Panc1 (cell line): ENCODE measurements around the gene USP17L26. TPM values are rescaled to one million over a fixed set of nuclear protein-coding genes. Genes with fewer than 3 reads are reported as not detected.
"Not testable (repeated sequence)": the region's sequence is repeated elsewhere in the genome, so short reads cannot be mapped to it uniquely, and the experiment has no call there.

Experiments
- ATAC-seq: fragments of 200-7000 bp; cut with Tn5 transposase; 2 replicates; pipeline ENCODE4 v1.9.1; 2020; ENCODE audit warnings: mild to moderate bottlenecking, moderate library complexity
- Bru-seq: library from RNA; stranded (reverse); fragments of 400-500 nt; gene quantifications from one replicate; lab custom pipeline; 2021; lab: Mats Ljungman, UMichigan
- BruChase-seq, 2 experiments: library from RNA; stranded (reverse); fragments of 400-500 nt; gene quantifications; one replicate each; lab custom pipeline; 2021; lab: Mats Ljungman, UMichigan
- BruUV-seq: library from RNA; stranded (reverse); fragments of 400-500 nt; replicated peaks from 2 replicates; lab custom pipeline; 2021; lab: Mats Ljungman, UMichigan
- CTCF ChIA-PET: fragments of 300-600 bp; sonication (Branson Sonifier 250); formaldehyde crosslinking; loops from one replicate; lab custom pipeline; 2022; ENCODE audit warnings: antibody characterized with exemption; lab: Charles Lee
- POLR2A ChIA-PET: fragments of 300-600 bp; sonication (Branson Sonifier 250); formaldehyde crosslinking; loops from one replicate; lab custom pipeline; 2022; ENCODE audit warnings: antibody characterized with exemption; lab: Charles Lee
- DNase-seq: peaks from one replicate; pipeline ENCODE4 v3.0.0-alpha.2; 2010; ENCODE audit warnings: low read depth, low spot score
- H3K27ac ChIP-seq: 2 replicates; pipeline ENCODE4 v1.5.1; 2011; ENCODE audit warnings: mild to moderate bottlenecking, low read length, inconsistent platforms
- H3K27me3 ChIP-seq: fragments of 200-500 bp; sonication (Bioruptor generic); 2 replicates; pipeline ENCODE4 v1.6.0; 2014; ENCODE audit warnings: low read length, inconsistent platforms; ENCODE audit not compliant: control insufficient read depth, insufficient read depth
- H3K36me3 ChIP-seq: fragments of 200-500 bp; sonication (Bioruptor generic); 2 replicates; pipeline ENCODE4 v1.5.1; 2014; ENCODE audit warnings: inconsistent platforms, mild to moderate bottlenecking, low read length, moderate library complexity; ENCODE audit not compliant: control insufficient read depth, insufficient read depth
- H3K4me1 ChIP-seq: 2 replicates; pipeline ENCODE4 v1.5.1; 2011; ENCODE audit warnings: inconsistent platforms, mild to moderate bottlenecking, low read length, moderate library complexity; ENCODE audit not compliant: control insufficient read depth, insufficient read depth
- H3K4me3 ChIP-seq, 2 experiments: 2 replicates each; pipeline ENCODE4 v1.5.1; 2011 to 2012; ENCODE audit warnings: low read depth in 2 of 2, low read length in 2 of 2, mild to moderate bottlenecking in 2 of 2, inconsistent platforms in 1 of 2, moderate library complexity in 1 of 2
- H3K9me3 ChIP-seq: fragments of 200-500 bp; sonication (Bioruptor generic); 2 replicates; pipeline ENCODE4 v1.5.1; 2014; ENCODE audit warnings: low read depth, mild to moderate bottlenecking, inconsistent platforms, low read length, moderate library complexity; ENCODE audit not compliant: control insufficient read depth, insufficient read depth
- in situ Hi-C: cut with HindIII; loops from 2 replicates; pipeline ENCODE4 v1.10.0; 2016; ENCODE audit warnings: low sequenced_read_pairs, low pct_unique_long_range_greater_than_20kb
- intact Hi-C: fragments of 100-400 bp; cut with micrococcal nuclease; formaldehyde crosslinking; loops from one replicate; pipeline ENCODE4 v1.10.0; 2022; ENCODE audit not compliant: unreplicated experiment
- long read RNA-seq: library from polyadenylated mRNA; unstranded; transcript quantifications from one replicate; pipeline ENCODE4 v2.0.0, GENCODE V29; 2021; ENCODE audit not compliant: unreplicated experiment
- polyA plus RNA-seq: library from polyadenylated mRNA; unstranded; fragments of >200 nt; gene quantifications from one replicate; pipeline ENCODE4 v1.2.1, GENCODE V29; 2012; ENCODE audit warnings: missing spikeins; ENCODE audit not compliant: insufficient read length
- total RNA-seq: library from RNA; stranded (reverse); gene quantifications from one replicate; pipeline ENCODE4 v1.2.1, GENCODE V29; 2021; ENCODE audit not compliant: unreplicated experiment

USP17L26 gene, protein sequence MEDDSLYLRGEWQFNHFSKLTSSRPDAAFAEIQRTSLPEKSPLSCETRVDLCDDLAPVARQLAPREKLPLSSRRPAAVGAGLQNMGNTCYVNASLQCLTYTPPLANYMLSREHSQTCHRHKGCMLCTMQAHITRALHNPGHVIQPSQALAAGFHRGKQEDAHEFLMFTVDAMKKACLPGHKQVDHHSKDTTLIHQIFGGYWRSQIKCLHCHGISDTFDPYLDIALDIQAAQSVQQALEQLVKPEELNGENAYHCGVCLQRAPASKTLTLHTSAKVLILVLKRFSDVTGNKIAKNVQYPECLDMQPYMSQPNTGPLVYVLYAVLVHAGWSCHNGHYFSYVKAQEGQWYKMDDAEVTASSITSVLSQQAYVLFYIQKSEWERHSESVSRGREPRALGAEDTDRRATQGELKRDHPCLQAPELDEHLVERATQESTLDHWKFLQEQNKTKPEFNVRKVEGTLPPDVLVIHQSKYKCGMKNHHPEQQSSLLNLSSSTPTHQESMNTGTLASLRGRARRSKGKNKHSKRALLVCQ
- total RNA-seq (not detected), Bru-seq, nascent RNA (not detected), BruChase-seq, experiment 1, labeled RNA remaining after a 2-hour chase (not detected), BruChase-seq, experiment 2, labeled RNA remaining after a 6-hour chase (not detected)
- polyA plus RNA-seq: not detected
- long read RNA-seq: 0 reads

DNA sequence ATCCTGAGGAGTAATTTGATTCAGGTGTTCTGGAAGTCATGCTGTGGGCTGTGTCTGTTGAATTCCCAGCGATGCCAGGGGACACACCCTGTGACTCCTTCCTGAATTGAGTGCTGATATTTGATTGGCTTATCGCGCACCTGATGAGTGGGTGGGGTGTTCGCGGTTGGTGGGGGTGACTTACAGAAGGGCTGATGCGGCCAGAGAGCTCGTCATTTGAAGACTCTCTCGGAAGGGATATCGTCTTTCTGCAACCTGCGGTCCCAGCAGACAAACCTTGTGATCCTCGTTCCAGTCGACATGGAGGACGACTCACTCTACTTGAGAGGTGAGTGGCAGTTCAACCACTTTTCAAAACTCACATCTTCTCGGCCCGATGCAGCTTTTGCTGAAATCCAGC, at the start of gene USP17L26:
TSS of gene USP17L26 (plus strand) at position 301 of the 400 bp plus-strand sequence. CDS start at position 301, 0 bp downstream.
- H3K4me1 ChIP-seq, H3K36me3 ChIP-seq, BruUV-seq, H3K27ac ChIP-seq, H3K27me3 ChIP-seq, H3K9me3 ChIP-seq, DNase-seq, POLR2A ChIA-PET, CTCF ChIA-PET, H3K4me3 ChIP-seq, in situ Hi-C loops, intact Hi-C loops, ATAC-seq: not testable (repeated sequence)

DNA sequence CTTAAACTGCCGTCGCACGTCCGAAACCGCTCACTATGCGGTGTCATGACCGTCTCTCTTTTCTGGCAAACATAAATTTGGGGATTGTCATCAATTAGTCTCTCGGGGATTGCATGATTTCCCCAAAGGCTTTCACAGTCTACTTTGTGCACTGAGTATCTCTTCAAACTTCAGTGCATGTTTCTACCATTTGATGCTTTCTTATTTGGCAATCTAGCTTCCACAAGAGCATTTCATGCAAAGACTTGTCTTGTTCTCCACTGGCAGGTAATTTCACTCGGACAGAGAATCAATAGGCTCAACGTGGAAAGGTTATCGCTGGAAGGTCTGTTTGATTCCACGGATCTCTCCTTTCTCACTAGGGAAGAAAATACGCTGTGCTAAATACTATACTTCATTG, 10.3 kb upstream of the USP17L26 start:
- in situ Hi-C loops, ATAC-seq, CTCF ChIA-PET: not testable (repeated sequence)

DNA sequence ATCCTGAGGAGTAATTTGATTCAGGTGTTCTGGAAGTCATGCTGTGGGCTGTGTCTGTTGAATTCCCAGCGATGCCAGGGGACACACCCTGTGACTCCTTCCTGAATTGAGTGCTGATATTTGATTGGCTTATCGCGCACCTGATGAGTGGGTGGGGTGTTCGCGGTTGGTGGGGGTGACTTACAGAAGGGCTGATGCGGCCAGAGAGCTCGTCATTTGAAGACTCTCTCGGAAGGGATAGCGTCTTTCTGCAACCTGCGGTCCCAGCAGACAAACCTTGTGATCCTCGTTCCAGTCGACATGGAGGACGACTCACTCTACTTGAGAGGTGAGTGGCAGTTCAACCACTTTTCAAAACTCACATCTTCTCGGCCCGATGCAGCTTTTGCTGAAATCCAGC, 9.6 kb upstream of the USP17L26 start, which contains the start of gene USP17L24:
TSS of gene USP17L24 (plus strand) at position 301 of the 400 bp plus-strand sequence. CDS start at position 301, 0 bp downstream.
- in situ Hi-C loops, intact Hi-C loops, BruUV-seq, H3K9me3 ChIP-seq, H3K27me3 ChIP-seq, H3K4me1 ChIP-seq, POLR2A ChIA-PET, H3K27ac ChIP-seq, DNase-seq, ATAC-seq, H3K4me3 ChIP-seq, CTCF ChIA-PET, H3K36me3 ChIP-seq: not testable (repeated sequence)

More for the DNA sequence above, 10.3 kb upstream of the USP17L26 start:
- H3K27me3 ChIP-seq, intact Hi-C loops, H3K4me1 ChIP-seq, DNase-seq, H3K27ac ChIP-seq, BruUV-seq, POLR2A ChIA-PET, H3K4me3 ChIP-seq, H3K36me3 ChIP-seq, H3K9me3 ChIP-seq: not testable (repeated sequence)

DNA sequence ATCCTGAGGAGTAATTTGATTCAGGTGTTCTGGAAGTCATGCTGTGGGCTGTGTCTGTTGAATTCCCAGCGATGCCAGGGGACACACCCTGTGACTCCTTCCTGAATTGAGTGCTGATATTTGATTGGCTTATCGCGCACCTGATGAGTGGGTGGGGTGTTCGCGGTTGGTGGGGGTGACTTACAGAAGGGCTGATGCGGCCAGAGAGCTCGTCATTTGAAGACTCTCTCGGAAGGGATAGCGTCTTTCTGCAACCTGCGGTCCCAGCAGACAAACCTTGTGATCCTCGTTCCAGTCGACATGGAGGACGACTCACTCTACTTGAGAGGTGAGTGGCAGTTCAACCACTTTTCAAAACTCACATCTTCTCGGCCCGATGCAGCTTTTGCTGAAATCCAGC, 4.8 kb upstream of the USP17L26 start, which contains the start of gene USP17L25:
TSS of gene USP17L25 (plus strand) at position 301 of the 400 bp plus-strand sequence. CDS start at position 301, 0 bp downstream.
- intact Hi-C loops, H3K4me3 ChIP-seq, in situ Hi-C loops, CTCF ChIA-PET, DNase-seq, H3K27ac ChIP-seq, H3K9me3 ChIP-seq, H3K36me3 ChIP-seq, POLR2A ChIA-PET, H3K4me1 ChIP-seq, BruUV-seq, ATAC-seq, H3K27me3 ChIP-seq: not testable (repeated sequence)

DNA sequence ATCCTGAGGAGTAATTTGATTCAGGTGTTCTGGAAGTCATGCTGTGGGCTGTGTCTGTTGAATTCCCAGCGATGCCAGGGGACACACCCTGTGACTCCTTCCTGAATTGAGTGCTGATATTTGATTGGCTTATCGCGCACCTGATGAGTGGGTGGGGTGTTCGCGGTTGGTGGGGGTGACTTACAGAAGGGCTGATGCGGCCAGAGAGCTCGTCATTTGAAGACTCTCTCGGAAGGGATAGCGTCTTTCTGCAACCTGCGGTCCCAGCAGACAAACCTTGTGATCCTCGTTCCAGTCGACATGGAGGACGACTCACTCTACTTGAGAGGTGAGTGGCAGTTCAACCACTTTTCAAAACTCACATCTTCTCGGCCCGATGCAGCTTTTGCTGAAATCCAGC, 4.6 kb downstream of the USP17L26 start, which contains the start of gene USP17L5:
TSS of gene USP17L5 (plus strand) at position 301 of the 400 bp plus-strand sequence. CDS start at position 301, 0 bp downstream.
- H3K9me3 ChIP-seq, H3K27ac ChIP-seq, H3K4me3 ChIP-seq, H3K36me3 ChIP-seq, CTCF ChIA-PET, H3K4me1 ChIP-seq, H3K27me3 ChIP-seq, BruUV-seq, ATAC-seq, in situ Hi-C loops, POLR2A ChIA-PET, DNase-seq, intact Hi-C loops: not testable (repeated sequence)

DNA sequence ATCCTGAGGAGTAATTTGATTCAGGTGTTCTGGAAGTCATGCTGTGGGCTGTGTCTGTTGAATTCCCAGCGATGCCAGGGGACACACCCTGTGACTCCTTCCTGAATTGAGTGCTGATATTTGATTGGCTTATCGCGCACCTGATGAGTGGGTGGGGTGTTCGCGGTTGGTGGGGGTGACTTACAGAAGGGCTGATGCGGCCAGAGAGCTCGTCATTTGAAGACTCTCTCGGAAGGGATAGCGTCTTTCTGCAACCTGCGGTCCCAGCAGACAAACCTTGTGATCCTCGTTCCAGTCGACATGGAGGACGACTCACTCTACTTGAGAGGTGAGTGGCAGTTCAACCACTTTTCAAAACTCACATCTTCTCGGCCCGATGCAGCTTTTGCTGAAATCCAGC, 9.4 kb downstream of the USP17L26 start, which contains the start of gene USP17L27:
TSS of gene USP17L27 (plus strand) at position 301 of the 400 bp plus-strand sequence. CDS start at position 301, 0 bp downstream.
- H3K36me3 ChIP-seq, H3K4me1 ChIP-seq, BruUV-seq, DNase-seq, H3K27me3 ChIP-seq, intact Hi-C loops, H3K9me3 ChIP-seq, H3K4me3 ChIP-seq, POLR2A ChIA-PET, CTCF ChIA-PET, H3K27ac ChIP-seq, ATAC-seq, in situ Hi-C loops: not testable (repeated sequence)

DNA sequence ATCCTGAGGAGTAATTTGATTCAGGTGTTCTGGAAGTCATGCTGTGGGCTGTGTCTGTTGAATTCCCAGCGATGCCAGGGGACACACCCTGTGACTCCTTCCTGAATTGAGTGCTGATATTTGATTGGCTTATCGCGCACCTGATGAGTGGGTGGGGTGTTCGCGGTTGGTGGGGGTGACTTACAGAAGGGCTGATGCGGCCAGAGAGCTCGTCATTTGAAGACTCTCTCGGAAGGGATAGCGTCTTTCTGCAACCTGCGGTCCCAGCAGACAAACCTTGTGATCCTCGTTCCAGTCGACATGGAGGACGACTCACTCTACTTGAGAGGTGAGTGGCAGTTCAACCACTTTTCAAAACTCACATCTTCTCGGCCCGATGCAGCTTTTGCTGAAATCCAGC, 14.1 kb downstream of the USP17L26 start, which contains the start of gene USP17L28:
TSS of gene USP17L28 (plus strand) at position 301 of the 400 bp plus-strand sequence. CDS start at position 301, 0 bp downstream.
- intact Hi-C loops, CTCF ChIA-PET, H3K9me3 ChIP-seq, H3K27me3 ChIP-seq, DNase-seq, H3K4me3 ChIP-seq, POLR2A ChIA-PET, H3K27ac ChIP-seq, H3K36me3 ChIP-seq, ATAC-seq, H3K4me1 ChIP-seq, BruUV-seq, in situ Hi-C loops: not testable (repeated sequence)
